Mesenchymal stem cell (in vitro differentiated cells and primary cell): ENCODE data around the gene PDP2.

ENCODE experiments used
- DNase-seq: peaks from one replicate; pipeline ENCODE4 v3.0.0-alpha.2; 2013
- H2AFZ ChIP-seq: one replicate; pipeline ENCODE4 v1.6.1; 2013; ENCODE audit warnings: low read depth, mild to moderate bottlenecking, control low read depth, inconsistent platforms, low read length, moderate library complexity
- H2AK5ac ChIP-seq: 2 replicates; pipeline ENCODE4 v1.6.1; 2013; ENCODE audit warnings: low read length, moderate library complexity, mild to moderate bottlenecking, inconsistent platforms; ENCODE audit not compliant: severe bottlenecking
- H2BK120ac ChIP-seq: one replicate; pipeline ENCODE4 v1.6.1; 2013; ENCODE audit warnings: low read depth, mild to moderate bottlenecking, inconsistent platforms, low read length, moderate library complexity
- H2BK12ac ChIP-seq, 2 experiments: one replicate each; pipeline ENCODE4 v1.6.1; 2013; ENCODE audit warnings: inconsistent platforms in 2 of 2, low read length in 2 of 2, mild to moderate bottlenecking in 2 of 2, moderate library complexity in 2 of 2, control low read depth in 1 of 2
- H2BK15ac ChIP-seq: one replicate; pipeline ENCODE4 v1.6.1; 2013; ENCODE audit warnings: mild to moderate bottlenecking, low read depth, inconsistent platforms; ENCODE audit not compliant: poor library complexity, severe bottlenecking
- H2BK5ac ChIP-seq: 2 replicates; pipeline ENCODE4 v1.6.1; 2013; ENCODE audit warnings: low read depth, mild to moderate bottlenecking, low read length, control low read depth, inconsistent platforms; ENCODE audit not compliant: poor library complexity, severe bottlenecking
- H3K14ac ChIP-seq, 2 experiments: one replicate each; pipeline ENCODE4 v1.6.1; 2013; ENCODE audit warnings: inconsistent platforms in 2 of 2, low read length in 2 of 2, control low read depth in 1 of 2, mild to moderate bottlenecking in 1 of 2, moderate library complexity in 1 of 2
- H3K18ac ChIP-seq, 2 experiments: one replicate each; pipeline ENCODE4 v1.6.1; 2013; ENCODE audit warnings: inconsistent platforms in 2 of 2, low read length in 2 of 2, control low read depth in 1 of 2, low read depth in 1 of 2, mild to moderate bottlenecking in 1 of 2
- H3K23ac ChIP-seq, 2 experiments: one replicate each; pipeline ENCODE4 v1.6.1; 2013; ENCODE audit warnings: inconsistent platforms in 2 of 2, low read length in 2 of 2, mild to moderate bottlenecking in 2 of 2, moderate library complexity in 2 of 2, control low read depth in 1 of 2
- H3K27ac ChIP-seq: 2 replicates; pipeline ENCODE4 v1.5.1; 2013; ENCODE audit warnings: mild to moderate bottlenecking, moderate library complexity, low read length, control low read depth, inconsistent platforms; ENCODE audit not compliant: poor library complexity, severe bottlenecking
- H3K27me3 ChIP-seq, 2 experiments: 2 replicates each; pipeline versions ENCODE4 v1.6.1 to v1.7.0; 2013; ENCODE audit warnings: low read length in 2 of 2, mild to moderate bottlenecking in 2 of 2, moderate library complexity in 2 of 2, control low read depth in 1 of 2, inconsistent platforms in 1 of 2; ENCODE audit not compliant: control insufficient read depth in 1 of 2, insufficient read depth in 1 of 2
- H3K36me3 ChIP-seq, 2 experiments: 2 replicates each; pipeline versions ENCODE4 v1.6.1 to v1.7.0; 2013; ENCODE audit warnings: low read length in 2 of 2, control low read depth in 1 of 2, inconsistent platforms in 1 of 2, low read depth in 1 of 2, mild to moderate bottlenecking in 1 of 2; ENCODE audit not compliant: insufficient read depth in 2 of 2, control insufficient read depth in 1 of 2
- H3K4ac ChIP-seq, 2 experiments: one replicate each; pipeline ENCODE4 v1.6.1; 2013; ENCODE audit warnings: inconsistent platforms in 2 of 2, low read length in 2 of 2, mild to moderate bottlenecking in 2 of 2, moderate library complexity in 2 of 2, control low read depth in 1 of 2, low read depth in 1 of 2
- H3K4me1 ChIP-seq: 2 replicates; pipeline ENCODE4 v1.6.1; 2013; ENCODE audit warnings: low read depth, low read length, control low read depth; ENCODE audit not compliant: control insufficient read depth, insufficient read depth
- H3K4me2 ChIP-seq: 2 replicates; pipeline ENCODE4 v1.6.1; 2013; ENCODE audit warnings: low read length, mild to moderate bottlenecking, inconsistent platforms; ENCODE audit not compliant: poor library complexity, severe bottlenecking
- H3K4me3 ChIP-seq, 2 experiments: 2 replicates each; pipeline versions ENCODE4 v1.5.1 to v1.7.0; 2013; ENCODE audit warnings: low read length in 2 of 2, mild to moderate bottlenecking in 2 of 2, control low read depth in 1 of 2, low read depth in 1 of 2; ENCODE audit not compliant: insufficient read depth in 1 of 2
- H3K79me1 ChIP-seq: replicated peaks from 2 replicates; pipeline ENCODE4 v1.6.1; 2013; ENCODE audit warnings: mild to moderate bottlenecking, control low read depth, low read length, inconsistent platforms; ENCODE audit not compliant: poor library complexity, severe bottlenecking
- H3K9ac ChIP-seq: 2 replicates; pipeline ENCODE4 v1.7.0; 2013; ENCODE audit warnings: mild to moderate bottlenecking, low read length, moderate library complexity
- H3K9me3 ChIP-seq: 2 replicates; pipeline ENCODE4 v1.7.0; 2013; ENCODE audit warnings: mild to moderate bottlenecking, low read length; ENCODE audit not compliant: control insufficient read depth
- H4K8ac ChIP-seq: one replicate; pipeline ENCODE4 v1.6.1; 2013; ENCODE audit warnings: inconsistent platforms, mild to moderate bottlenecking, low read length, moderate library complexity
- H4K91ac ChIP-seq: one replicate; pipeline ENCODE4 v1.6.1; 2013; ENCODE audit warnings: mild to moderate bottlenecking, low read length, inconsistent platforms
- WGBS: methylation state at CpG from one replicate; pipeline ENCODE4 v1.1.7; 2013; ENCODE audit warnings: mixed read lengths; 5-methylcytosine and 5-hydroxymethylcytosine counted together

Gene PDP2

DNA sequence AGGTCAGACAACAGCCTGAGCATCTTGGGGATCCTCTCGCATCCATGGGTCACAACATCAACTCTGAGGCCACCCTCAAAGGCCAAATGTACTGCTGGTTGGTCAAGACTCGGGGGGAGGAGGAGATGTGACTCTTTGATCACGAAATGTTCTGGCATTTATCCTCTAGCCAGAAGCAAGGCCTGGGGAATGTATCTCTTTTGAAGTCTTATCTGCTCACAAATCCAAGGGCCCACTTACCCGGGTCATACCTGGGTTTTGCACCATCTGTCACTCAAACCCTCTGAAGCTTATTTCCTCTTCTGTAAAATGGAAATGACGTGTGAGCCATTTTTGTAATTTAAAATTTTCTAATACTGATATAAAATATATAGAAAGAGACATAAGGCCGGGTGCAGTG, 22.9 kb upstream of the PDP2 start:
- Histone ChIP-seq H3K23ac (no peak overlapping the region), H3K4me2 (no peak overlapping the region), H3K4me3 (no peak overlapping the region), H3K9me3 (no peaks in the 10 kb centered on the region), H2BK120ac (no peak overlapping the region), H2BK15ac (no peak overlapping the region), H3K79me1 (no peaks in the 10 kb centered on the region), H3K4me1 (peaks cover 4% of the 10 kb centered on the region), H3K36me3 (no peaks in the 10 kb centered on the region), H3K27ac (no peak overlapping the region), H3K18ac (no peak overlapping the region), H4K8ac (no peak overlapping the region), H2AFZ (no peak overlapping the region), H3K14ac (no peak overlapping the region), H4K91ac (no peak overlapping the region), H2BK5ac (no peak overlapping the region), H3K27me3 (peaks cover 11 to 15% of the 10 kb centered on the region in 2 experiments), H2AK5ac (no peak overlapping the region), H3K9ac (no peak overlapping the region), H2BK12ac (no peak overlapping the region), H3K4ac (no peak overlapping the region)
- 70% methylated on average over 4 of the region's 6 CpGs for WGBS
- no peak for DNase-seq

DNA sequence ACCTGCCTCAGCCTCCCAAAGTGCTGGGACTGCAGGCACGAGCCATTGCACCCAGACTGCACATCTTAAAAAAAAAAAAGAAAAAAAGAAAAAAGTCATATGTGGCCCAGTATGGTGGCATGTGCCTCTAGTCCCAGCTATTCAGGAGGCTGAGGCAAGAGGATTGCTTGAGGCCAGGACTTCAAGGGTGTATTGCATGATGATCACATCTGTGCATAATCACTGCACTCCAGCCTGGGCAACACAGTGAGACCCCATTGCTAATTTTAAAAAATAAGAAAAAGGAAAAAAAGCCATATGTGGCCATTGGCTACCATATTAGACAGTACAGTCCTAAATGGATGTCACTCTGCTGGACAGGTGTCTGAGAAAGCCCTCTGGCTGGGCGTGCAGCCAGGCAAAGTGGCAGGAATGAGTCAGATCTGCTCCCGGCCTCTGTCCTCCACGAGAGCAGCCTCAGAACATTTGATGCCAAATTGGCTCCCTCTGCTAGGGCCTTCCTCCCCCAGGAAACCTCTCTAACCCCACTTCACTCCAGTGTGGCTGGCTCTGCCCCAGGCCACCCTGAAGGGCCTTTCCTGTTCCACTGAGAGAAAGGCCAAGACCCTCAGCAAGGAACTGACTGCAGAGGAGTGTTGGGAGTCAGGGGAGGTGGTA, 21.4 kb upstream of the PDP2 start:
- Histone ChIP-seq H3K4me3 (no peak overlapping the region), H4K8ac (no peak overlapping the region), H3K79me1 (no peaks in the 10 kb centered on the region), H3K9ac (no peak overlapping the region), H3K27ac (no peak overlapping the region), H3K9me3 (no peaks in the 10 kb centered on the region), H3K4me2 (no peak overlapping the region), H3K27me3 (peaks cover 3% of the 10 kb centered on the region in 2 experiments), H3K23ac (no peak overlapping the region), H2BK120ac (no peak overlapping the region), H3K18ac (no peak overlapping the region), H2BK12ac (no peak overlapping the region), H2AFZ (no peak overlapping the region), H2AK5ac (no peak overlapping the region), H3K36me3 (no peaks in the 10 kb centered on the region), H2BK15ac (no peak overlapping the region), H3K4ac (no peak overlapping the region), H3K4me1 (peaks cover 4% of the 10 kb centered on the region), H2BK5ac (no peak overlapping the region), H4K91ac (no peak overlapping the region), H3K14ac (no peak overlapping the region)
- DNase-seq, result peak; percentile 50
- WGBS, result 29% methylated on average over 3 of the region's 4 CpGs

DNA sequence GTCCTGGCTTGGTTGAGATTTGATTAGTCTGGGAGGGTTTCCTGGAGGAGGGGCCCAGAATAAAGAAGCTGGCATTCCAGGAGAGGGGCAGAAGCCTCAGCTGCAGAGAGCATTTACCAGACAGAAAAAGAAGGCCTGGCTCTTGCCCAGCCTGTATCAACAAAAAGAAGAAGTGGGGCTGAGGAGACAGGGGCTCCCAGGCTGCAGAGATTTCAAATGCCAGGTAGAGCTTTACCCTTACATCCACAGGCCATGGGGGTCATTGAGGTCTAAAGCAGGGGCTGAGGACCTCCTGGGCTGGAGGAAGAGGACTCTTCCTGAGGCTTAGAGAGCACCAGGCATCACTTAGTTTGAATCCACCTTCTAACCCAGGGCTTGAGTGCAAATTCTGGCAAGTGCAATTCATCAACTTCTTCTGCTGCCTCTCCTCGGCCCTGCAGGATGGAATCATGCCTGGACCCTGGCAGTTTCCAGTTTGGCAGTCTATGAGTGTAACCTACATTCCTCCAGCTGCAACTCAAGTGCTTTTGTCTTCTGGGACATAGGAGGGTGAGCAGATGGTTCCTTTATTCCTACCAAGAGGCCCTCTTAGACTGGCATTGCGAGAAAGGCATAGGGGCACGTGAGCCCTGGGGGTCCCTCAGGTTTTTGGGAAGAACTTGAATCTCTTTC, 20.8 kb upstream of the PDP2 start:
- DNase-seq, result no peak
- H2AFZ ChIP-seq, result no peak overlapping the region
- no peak overlapping the region for H2BK12ac ChIP-seq
- H4K91ac ChIP-seq, result no peak overlapping the region
- no peaks in the 10 kb centered on the region for H3K9me3 ChIP-seq
- H3K27ac ChIP-seq, result no peak overlapping the region
- H3K27me3 ChIP-seq, result no peaks in the 10 kb centered on the region
- H3K4ac ChIP-seq, result no peak overlapping the region
- H3K14ac ChIP-seq, result no peak overlapping the region
- H2BK120ac ChIP-seq, result no peak overlapping the region
- H3K4me1 ChIP-seq, result peaks cover 4% of the 10 kb centered on the region
- no peaks in the 10 kb centered on the region for H3K79me1 ChIP-seq
- no peak overlapping the region for H2BK5ac ChIP-seq
- 89% methylated on average over 3 of the region's 3 CpGs for WGBS
- H2BK15ac ChIP-seq, result no peak overlapping the region
- H3K36me3 ChIP-seq, result no peaks in the 10 kb centered on the region
- H2AK5ac ChIP-seq, result no peak overlapping the region
- no peak overlapping the region for H3K9ac ChIP-seq
- H3K18ac ChIP-seq, result no peak overlapping the region
- no peak overlapping the region for H3K23ac ChIP-seq
- H3K4me2 ChIP-seq, result no peak overlapping the region
- no peak overlapping the region for H4K8ac ChIP-seq
- H3K4me3 ChIP-seq, result no peak overlapping the region

DNA sequence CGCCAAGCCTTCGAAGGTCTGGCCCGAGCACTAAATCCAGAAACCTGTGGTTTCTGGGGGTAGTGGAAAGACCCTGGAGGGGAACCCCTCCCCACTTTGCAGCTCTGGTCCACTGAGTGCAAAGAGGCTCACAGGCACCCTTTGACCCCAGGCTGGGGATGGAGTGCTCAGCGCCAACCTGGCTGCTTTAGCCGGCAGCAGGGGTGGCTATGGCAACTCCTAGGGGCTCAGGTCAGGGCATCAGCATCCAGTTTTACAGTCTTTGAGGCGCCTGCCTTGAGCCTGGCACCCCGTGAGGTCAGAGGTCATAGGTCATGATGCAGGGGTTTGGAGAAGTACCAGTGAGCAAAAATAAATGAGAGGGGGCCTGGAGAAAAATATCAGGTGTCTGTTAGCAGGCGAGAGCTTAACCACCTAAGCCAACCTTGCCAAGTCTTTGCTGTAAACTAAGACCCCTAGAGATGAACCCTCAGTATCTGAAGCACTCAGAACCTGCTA, 18.2 kb upstream of the PDP2 start:
- DNase-seq, result no peak
- Histone ChIP-seq H3K14ac (no peak overlapping the region), H3K4me2 (no peak overlapping the region), H3K4ac (no peak overlapping the region), H2AK5ac (no peak overlapping the region), H3K23ac (no peak overlapping the region), H2BK120ac (no peak overlapping the region), H3K4me1 (peaks cover 4% of the 10 kb centered on the region), H2BK12ac (no peak overlapping the region), H3K4me3 (no peak overlapping the region), H4K91ac (no peak overlapping the region), H3K27me3 (no peaks in the 10 kb centered on the region), H3K79me1 (no peaks in the 10 kb centered on the region), H3K27ac (no peak overlapping the region), H3K9ac (no peak overlapping the region), H2BK15ac (no peak overlapping the region), H3K18ac (no peak overlapping the region), H2BK5ac (no peak overlapping the region), H4K8ac (no peak overlapping the region), H2AFZ (no peak overlapping the region), H3K36me3 (no peaks in the 10 kb centered on the region), H3K9me3 (no peaks in the 10 kb centered on the region)
- 91% methylated on average over 8 of the region's 8 CpGs for WGBS
